H1 (cell line): ENCODE measurements around the gene DENND2C.

Experiments used
- CEBPB ChIP-seq: IDR thresholded peaks from 2 replicates; pipeline ENCODE4 v1.6.1; 2012; ENCODE audit warnings: low read depth, low read length
- CREB1 ChIP-seq: IDR thresholded peaks from 2 replicates; pipeline ENCODE4 v1.6.1; 2012; ENCODE audit warnings: inconsistent platforms
- EZH2 ChIP-seq: fragments of 200-600 bp; sonication (generic); IDR thresholded peaks from 2 replicates; pipeline ENCODE4 v1.7.1; 2012; ENCODE audit warnings: low read depth, mild to moderate bottlenecking, moderate library complexity, low read length, inconsistent platforms; ENCODE audit not compliant: severe bottlenecking
- MAFK ChIP-seq: IDR thresholded peaks from 2 replicates; pipeline ENCODE4 v1.6.1; 2012; ENCODE audit warnings: low read depth, mild to moderate bottlenecking, improper control_type of control experiment, low read length
- PHF8 ChIP-seq: fragments of 200-600 bp; sonication (generic); conservative IDR thresholded peaks from 2 replicates; pipeline ENCODE4 v1.7.1; 2012; ENCODE audit warnings: low read depth, mild to moderate bottlenecking, inconsistent platforms, low read length, moderate library complexity
- POLR2A ChIP-seq, 2 experiments: IDR thresholded peaks; 1 replicate in 1 of 2; 2 replicates in 1 of 2; pipeline ENCODE4 v1.6.1; 2011; ENCODE audit warnings: low read depth in 2 of 2, low read length in 2 of 2, mild to moderate bottlenecking in 2 of 2; ENCODE audit errors: control extremely low read depth in 1 of 2
- POLR2AphosphoS5 ChIP-seq: IDR thresholded peaks from 2 replicates; pipeline ENCODE4 v1.6.1; 2011; ENCODE audit warnings: low read depth, low read length
- RFX5 ChIP-seq: IDR thresholded peaks from 2 replicates; pipeline ENCODE4 v1.6.1; 2011; ENCODE audit warnings: low read depth, low read length, improper control_type of control experiment, borderline replicate concordance
- SIN3A ChIP-seq, 2 experiments: IDR thresholded peaks in 1 of 2; conservative IDR thresholded peaks in 1 of 2; 2 replicates each; pipeline ENCODE4 v1.6.1; 2011 to 2012; ENCODE audit warnings: low read length in 2 of 2, improper control_type of control experiment in 1 of 2, low read depth in 1 of 2, mild to moderate bottlenecking in 1 of 2
- TEAD4 ChIP-seq: IDR thresholded peaks from 2 replicates; pipeline ENCODE4 v1.6.1; 2012; ENCODE audit warnings: low read depth, low read length, inconsistent platforms, mixed read lengths
- TF ChIP-seq, protein P1 (sequence below): IDR thresholded peaks from 2 replicates; pipeline ENCODE4 v1.6.1; 2011; ENCODE audit warnings: low read length, improper control_type of control experiment
- TF ChIP-seq, protein P2 (sequence below), 3 experiments: IDR thresholded peaks; 1 replicate in 2 of 3; 2 replicates in 1 of 3; pipeline versions ENCODE4 v1.5.1 to v1.6.1; 2011; ENCODE audit warnings: low read length in 3 of 3, mild to moderate bottlenecking in 3 of 3, inconsistent platforms in 2 of 3, low read depth in 1 of 3, moderate library complexity in 1 of 3; ENCODE audit not compliant: insufficient read depth in 1 of 3; ENCODE audit errors: control extremely low read depth in 1 of 3

DNA sequence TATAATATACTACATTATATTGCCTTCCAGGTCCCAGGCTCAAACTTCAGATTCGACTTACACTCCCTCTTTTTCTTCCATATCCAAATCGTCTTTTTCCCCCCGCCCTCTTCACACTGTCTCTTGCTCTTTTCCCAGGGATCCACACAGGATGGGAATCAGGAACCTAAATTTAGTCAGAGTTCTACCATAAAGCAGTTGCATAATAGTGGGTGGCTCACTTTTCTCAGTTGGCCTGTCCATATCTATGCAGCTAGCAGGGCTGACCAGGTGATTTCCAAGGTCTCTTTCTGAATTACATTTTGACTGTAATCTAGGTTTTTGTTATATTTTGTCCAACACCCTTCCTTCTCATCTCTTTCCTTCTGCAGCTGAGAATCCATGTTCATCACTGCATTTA is 80.7 kb downstream of the DENND2C start:
- TF ChIP-seq TEAD4 (no peak), POLR2A (IDR thresholded peaks at IDR 0.05; ENCODE audit: control extremely low read depth in 1 of 2, low read depth in 2 of 2, low read length in 2 of 2) (no peak), MAFK (no peak), POLR2AphosphoS5 (no peak), SIN3A (conservative IDR thresholded peaks at IDR 0.05 in 1 of 2, IDR thresholded peaks at IDR 0.05 in 1 of 2; ENCODE audit: low read depth in 1 of 2, low read length in 2 of 2) (no peak), CEBPB (no peak), CREB1 (no peak), PHF8 (no peak), RFX5 (no peak), EZH2 (no peak)
- TF ChIP-seq, protein P1, sequence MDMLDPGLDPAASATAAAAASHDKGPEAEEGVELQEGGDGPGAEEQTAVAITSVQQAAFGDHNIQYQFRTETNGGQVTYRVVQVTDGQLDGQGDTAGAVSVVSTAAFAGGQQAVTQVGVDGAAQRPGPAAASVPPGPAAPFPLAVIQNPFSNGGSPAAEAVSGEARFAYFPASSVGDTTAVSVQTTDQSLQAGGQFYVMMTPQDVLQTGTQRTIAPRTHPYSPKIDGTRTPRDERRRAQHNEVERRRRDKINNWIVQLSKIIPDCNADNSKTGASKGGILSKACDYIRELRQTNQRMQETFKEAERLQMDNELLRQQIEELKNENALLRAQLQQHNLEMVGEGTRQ: no peak
- TF ChIP-seq, protein P2, sequence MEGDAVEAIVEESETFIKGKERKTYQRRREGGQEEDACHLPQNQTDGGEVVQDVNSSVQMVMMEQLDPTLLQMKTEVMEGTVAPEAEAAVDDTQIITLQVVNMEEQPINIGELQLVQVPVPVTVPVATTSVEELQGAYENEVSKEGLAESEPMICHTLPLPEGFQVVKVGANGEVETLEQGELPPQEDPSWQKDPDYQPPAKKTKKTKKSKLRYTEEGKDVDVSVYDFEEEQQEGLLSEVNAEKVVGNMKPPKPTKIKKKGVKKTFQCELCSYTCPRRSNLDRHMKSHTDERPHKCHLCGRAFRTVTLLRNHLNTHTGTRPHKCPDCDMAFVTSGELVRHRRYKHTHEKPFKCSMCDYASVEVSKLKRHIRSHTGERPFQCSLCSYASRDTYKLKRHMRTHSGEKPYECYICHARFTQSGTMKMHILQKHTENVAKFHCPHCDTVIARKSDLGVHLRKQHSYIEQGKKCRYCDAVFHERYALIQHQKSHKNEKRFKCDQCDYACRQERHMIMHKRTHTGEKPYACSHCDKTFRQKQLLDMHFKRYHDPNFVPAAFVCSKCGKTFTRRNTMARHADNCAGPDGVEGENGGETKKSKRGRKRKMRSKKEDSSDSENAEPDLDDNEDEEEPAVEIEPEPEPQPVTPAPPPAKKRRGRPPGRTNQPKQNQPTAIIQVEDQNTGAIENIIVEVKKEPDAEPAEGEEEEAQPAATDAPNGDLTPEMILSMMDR (IDR thresholded peaks at IDR 0.05; ENCODE audit: control extremely low read depth in 1 of 3, insufficient read depth in 1 of 3, low read depth in 1 of 3, low read length in 3 of 3): no peak
